HG03159 (cell line): ENCODE data around the gene FSCN2.

ENCODE experiments used
- ATAC-seq: cut with Tn5 transposase; IDR thresholded peaks from one replicate; pipeline ENCODE4 v1.9.1; 2021; ENCODE audit warnings: mild to moderate bottlenecking, moderate library complexity; ENCODE audit not compliant: unreplicated experiment

FSCN2 gene

GRCh38 chr17:81511804-81512561 is 16.2 kb upstream of the FSCN2 start:
- ATAC-seq = peak; percentile 2

- peak; percentile 41 for ATAC-seq
Observed at GRCh38 chr17:81512562-81513371, 15.4 kb upstream of the FSCN2 start, which contains the start of gene ACTG1. ACTG1 (minus strand) TSS chr17:81512799; CDS start chr17:81512354, 445 bp downstream.

GRCh38 chr17:81513372-81513752 is 14.8 kb upstream of the FSCN2 start:
- ATAC-seq = no peak

GRCh38 chr17:81513753-81514488 is 14.3 kb upstream of the FSCN2 start:
- no peak for ATAC-seq

- ATAC-seq = no peak
Observed at GRCh38 chr17:81514489-81514738, 13.8 kb upstream of the FSCN2 start.

- no peak for ATAC-seq
Observed at GRCh38 chr17:81514739-81515529, 13.2 kb upstream of the FSCN2 start.

GRCh38 chr17:81515530-81516041 is 12.6 kb upstream of the FSCN2 start:
- no peak for ATAC-seq

- no peak for ATAC-seq
Observed at GRCh38 chr17:81516439-81516838, 11.7 kb upstream of the FSCN2 start.

GRCh38 chr17:81517009-81517338 is 11.2 kb upstream of the FSCN2 start:
- no peak for ATAC-seq

GRCh38 chr17:81517339-81518112 is 10.7 kb upstream of the FSCN2 start:
- peak; percentile 41 for ATAC-seq

GRCh38 chr17:81518113-81518784 is 9.9 kb upstream of the FSCN2 start:
- no peak for ATAC-seq

GRCh38 chr17:81518785-81519283 is 9.3 kb upstream of the FSCN2 start:
- no peak for ATAC-seq

- no peak for ATAC-seq
Observed at GRCh38 chr17:81519284-81520020, 8.7 kb upstream of the FSCN2 start.

GRCh38 chr17:81520021-81520901 is 7.9 kb upstream of the FSCN2 start:
- no peak for ATAC-seq

GRCh38 chr17:81522491-81523401 is 5.4 kb upstream of the FSCN2 start:
- ATAC-seq = no peak

- ATAC-seq = no peak
Observed at GRCh38 chr17:81523402-81524038, 4.7 kb upstream of the FSCN2 start.
